Measurements from ENCODE around the gene DNAJB12.

The DNAJB12 gene

DNA sequence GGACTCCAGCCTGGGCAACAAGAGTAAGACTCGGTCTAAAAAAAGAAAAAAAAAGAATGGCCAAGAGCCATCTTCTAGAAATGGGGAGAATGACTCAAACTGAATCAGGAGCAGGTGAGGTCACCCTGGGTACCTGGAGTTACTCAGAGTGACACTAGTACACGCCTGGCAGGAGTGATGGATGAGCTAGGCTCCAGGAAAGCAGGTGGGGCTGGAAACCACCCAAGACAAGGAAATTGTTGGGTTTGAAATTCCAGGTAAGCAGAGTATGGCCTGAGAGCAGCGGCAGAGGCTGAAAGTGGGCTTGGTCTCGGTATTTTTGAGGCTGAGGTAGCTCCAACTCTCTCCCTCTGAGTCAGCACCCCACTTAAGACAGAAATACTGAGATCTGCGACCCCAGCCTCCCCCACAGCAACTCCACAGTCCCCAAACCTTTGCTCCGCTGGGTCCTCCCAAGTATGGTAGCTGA is 62.5 kb downstream of the DNAJB12 start:
- intact Hi-C loops (cut with micrococcal nuclease): no loop called here
- Mint-ChIP-seq H3K4me3 (no peak overlapping the region), H3K4me1 (ENCODE audit: low read depth) (peaks cover 43% of the 10 kb centered on the region)

DNA sequence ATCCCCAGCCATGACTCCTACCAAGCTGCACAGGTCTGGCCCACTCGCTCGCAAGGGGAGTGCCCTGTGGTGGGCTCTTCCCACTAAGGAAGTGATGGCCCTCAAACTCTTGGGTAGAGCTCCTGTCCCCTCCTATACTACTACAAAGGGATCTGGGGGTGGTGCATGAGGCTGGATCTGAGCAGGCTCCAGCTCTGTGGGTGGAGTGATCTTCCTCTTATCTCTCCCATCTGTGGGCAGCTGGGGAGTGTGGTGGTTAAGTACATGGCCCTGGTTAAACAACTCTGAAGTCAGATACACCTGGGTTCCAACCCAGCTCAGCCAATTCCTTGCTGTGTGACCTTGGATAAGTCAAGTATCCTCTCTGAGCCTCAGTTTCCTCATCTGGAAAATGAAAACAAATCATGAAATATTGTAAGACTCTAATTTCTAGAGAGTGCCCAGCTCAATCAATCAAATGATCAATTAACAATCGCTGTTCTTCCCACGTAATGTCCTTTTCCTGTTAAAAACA is 63.6 kb downstream of the DNAJB12 start:
- no peak overlapping the region for H3K27ac Mint-ChIP-seq
- peaks cover 43% of the 10 kb centered on the region for H3K4me1 Mint-ChIP-seq (ENCODE audit: low read depth)
- intact Hi-C loops (cut with micrococcal nuclease): no loop called here
- no peak overlapping the region for H3K4me3 Mint-ChIP-seq
- no peaks in the 10 kb centered on the region for H3K9me3 Mint-ChIP-seq
- peaks cover 11% of the 10 kb centered on the region for H3K27me3 Mint-ChIP-seq
- no peaks in the 10 kb centered on the region for H3K36me3 Mint-ChIP-seq (ENCODE audit: low read depth)

More for the DNA sequence above, 62.5 kb downstream of the DNAJB12 start:
- Mint-ChIP-seq H3K9me3 (no peaks in the 10 kb centered on the region), H3K27ac (no peak overlapping the region), H3K36me3 (ENCODE audit: low read depth) (no peaks in the 10 kb centered on the region), H3K27me3 (peaks cover 4% of the 10 kb centered on the region)

DNA sequence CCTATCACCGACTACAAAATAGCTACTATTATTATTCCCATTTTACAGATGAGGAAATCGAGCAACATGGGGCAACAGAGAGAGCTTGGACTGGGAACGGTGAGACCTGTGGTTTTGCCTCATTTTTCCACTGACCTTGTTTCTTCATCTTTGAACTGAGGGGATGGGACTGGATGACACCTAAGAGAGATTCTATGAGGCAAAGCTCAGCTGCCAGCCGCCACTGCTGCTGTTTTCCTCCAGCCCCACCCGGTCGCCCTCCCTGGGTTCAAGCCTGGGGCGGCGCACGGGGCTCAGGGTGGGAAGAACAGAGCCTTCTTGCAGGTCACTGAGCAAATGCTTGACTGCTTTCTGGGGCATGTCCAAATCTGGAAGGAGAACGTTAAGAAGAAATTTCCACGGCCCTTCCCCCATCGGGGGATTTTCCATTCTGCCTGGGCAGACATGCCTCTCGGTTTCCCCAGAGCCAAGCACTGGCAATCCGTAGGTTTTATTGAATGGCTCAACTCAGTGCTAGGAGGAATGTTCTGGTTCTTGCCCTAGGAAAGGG is 68.7 kb downstream of the DNAJB12 start:
- Mint-ChIP-seq H3K4me3 (no peak overlapping the region), H3K27ac (peak overlapping the region; percentile 2), H3K4me1 (ENCODE audit: low read depth) (peaks cover 28% of the 10 kb centered on the region), H3K27me3 (peaks cover 13% of the 10 kb centered on the region), H3K9me3 (no peaks in the 10 kb centered on the region), H3K36me3 (ENCODE audit: low read depth) (no peaks in the 10 kb centered on the region)
- intact Hi-C loops (cut with micrococcal nuclease): no loop called here

DNA sequence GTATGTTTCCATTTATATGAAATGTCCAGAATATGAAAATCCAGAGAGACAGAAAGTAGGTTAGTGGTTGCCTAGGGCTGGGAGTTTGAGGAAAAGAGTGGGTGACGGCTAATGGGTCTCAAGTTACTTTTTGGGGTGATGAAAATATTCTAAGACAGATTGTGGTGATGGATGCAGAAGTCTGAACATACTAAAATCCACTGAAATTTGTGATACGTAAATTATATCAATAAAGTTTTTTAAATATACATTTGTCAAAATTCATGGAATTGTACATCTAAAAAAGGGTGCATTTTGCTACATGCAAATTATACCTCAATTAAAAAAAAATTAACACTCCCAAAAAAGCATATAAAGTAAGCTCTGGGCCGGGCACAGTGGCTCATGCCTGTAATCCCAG is 71.6 kb downstream of the DNAJB12 start:
- Mint-ChIP-seq H3K4me1 (ENCODE audit: low read depth) (peaks cover 27% of the 10 kb centered on the region), H3K27ac (no peak overlapping the region), H3K36me3 (ENCODE audit: low read depth) (no peaks in the 10 kb centered on the region), H3K27me3 (peaks cover 15% of the 10 kb centered on the region), H3K4me3 (no peak overlapping the region), H3K9me3 (no peaks in the 10 kb centered on the region)
- intact Hi-C loops (cut with micrococcal nuclease): no loop called here
